HEK293 (cell line): ENCODE results near the gene NECAB2.

Experiments used
- CTCF ChIA-PET: fragments of 350-600 bp; formaldehyde crosslinking; extraction: SDS; loops from one replicate; lab custom pipeline; 2021; ENCODE audit warnings: antibody characterized with exemption; lab: Yijun Ruan, JAX
- POLR2A ChIA-PET: fragments of 300-600 bp; formaldehyde crosslinking; extraction: SDS; loops from one replicate; lab custom pipeline; 2020; ENCODE audit warnings: antibody characterized with exemption, inconsistent platforms; lab: Yijun Ruan, JAX
- H3K27ac ChIP-seq: fragments of 200-500 bp; sonication (Bioruptor generic); 2 replicates; pipeline ENCODE4 v1.5.1; 2014; ENCODE audit warnings: low read depth, low read length, control low read depth, inconsistent platforms; ENCODE audit errors: extremely low read depth
- H3K36me3 ChIP-seq, 2 experiments: fragments of 200-500 bp in 1 of 2; sonication (Bioruptor generic) in 1 of 2; 1 replicate in 1 of 2; 2 replicates in 1 of 2; pipeline ENCODE4 v1.5.1; 2014 to 2017; ENCODE audit warnings: inconsistent platforms in 2 of 2, low read length in 2 of 2; ENCODE audit not compliant: control insufficient read depth in 2 of 2, insufficient read depth in 1 of 2
- H3K4me1 ChIP-seq: fragments of 200-500 bp; sonication (Bioruptor generic); 2 replicates; pipeline ENCODE4 v1.5.1; 2014; ENCODE audit warnings: mild to moderate bottlenecking, low read length, inconsistent platforms; ENCODE audit not compliant: control insufficient read depth, insufficient read depth
- H3K4me3 ChIP-seq: 2 replicates; pipeline ENCODE4 v1.5.1; 2011; ENCODE audit warnings: low read depth, mild to moderate bottlenecking, control low read depth, low read length, moderate library complexity
- H3K9me3 ChIP-seq: fragments of 200-500 bp; sonication (Bioruptor generic); 2 replicates; pipeline ENCODE4 v1.5.1; 2014; ENCODE audit warnings: low read depth, low read length, inconsistent platforms; ENCODE audit not compliant: control insufficient read depth, insufficient read depth
- EGR2 ChIP-seq: fragments of 450-650 bp; formaldehyde crosslinking; IDR thresholded peaks from 2 replicates; pipeline ENCODE4 v1.5.1; 2016; ENCODE audit warnings: low read depth, missing biosample characterization, missing genetic modification characterization
- KLF16 ChIP-seq: fragments of 450-650 bp; formaldehyde crosslinking; IDR thresholded peaks from 2 replicates; pipeline ENCODE4 v1.5.1; 2017; ENCODE audit warnings: missing biosample characterization, missing genetic modification characterization
- PRDM2 ChIP-seq: fragments of 450-650 bp; formaldehyde crosslinking; IDR thresholded peaks from 2 replicates; pipeline ENCODE4 v1.5.1; 2016; ENCODE audit warnings: missing biosample characterization, missing genetic modification characterization, borderline replicate concordance
- SCRT1 ChIP-seq: fragments of 450-650 bp; formaldehyde crosslinking; IDR thresholded peaks from 2 replicates; pipeline ENCODE4 v1.5.1; 2016; ENCODE audit warnings: missing biosample characterization, missing genetic modification characterization, borderline replicate concordance
- TSHZ1 ChIP-seq: fragments of 450-650 bp; formaldehyde crosslinking; IDR thresholded peaks from 2 replicates; pipeline ENCODE4 v1.5.1; 2016; ENCODE audit warnings: missing biosample characterization, missing genetic modification characterization, borderline replicate concordance
- ZFHX2 ChIP-seq: fragments of 450-650 bp; formaldehyde crosslinking; conservative IDR thresholded peaks from 2 replicates; pipeline ENCODE4 v1.5.1; 2016; ENCODE audit warnings: missing biosample characterization, missing genetic modification characterization
- ZNF174 ChIP-seq: fragments of 450-650 bp; formaldehyde crosslinking; IDR thresholded peaks from 2 replicates; pipeline ENCODE4 v1.5.0; 2017; ENCODE audit warnings: missing biosample characterization, mild to moderate bottlenecking, missing genetic modification characterization
- ZNF335 ChIP-seq: fragments of 450-650 bp; formaldehyde crosslinking; conservative IDR thresholded peaks from 2 replicates; pipeline ENCODE4 v1.5.1; 2016; ENCODE audit warnings: missing biosample characterization, missing genetic modification characterization
- ZNF341 ChIP-seq: fragments of 450-650 bp; formaldehyde crosslinking; IDR thresholded peaks from 2 replicates; pipeline ENCODE4; 2016; ENCODE audit warnings: low read depth, missing biosample characterization, missing genetic modification characterization
- ZNF596 ChIP-seq: fragments of 450-650 bp; IDR thresholded peaks from 2 replicates; pipeline ENCODE4 v1.5.0; 2018; ENCODE audit warnings: missing biosample characterization, mild to moderate bottlenecking, missing genetic modification characterization, moderate library complexity
- ZNF626 ChIP-seq: fragments of 450-650 bp; sonication (Bioruptor Pico); formaldehyde crosslinking; IDR thresholded peaks from 2 replicates; pipeline ENCODE4 v1.5.1; 2018; ENCODE audit warnings: missing biosample characterization, missing genetic modification characterization, inconsistent platforms
- ZNF704 ChIP-seq: fragments of 450-650 bp; formaldehyde crosslinking; IDR thresholded peaks from 2 replicates; pipeline ENCODE4 v1.5.1; 2016; ENCODE audit warnings: missing biosample characterization, missing genetic modification characterization
- ZNF843 ChIP-seq: fragments of 450-650 bp; formaldehyde crosslinking; IDR thresholded peaks from 2 replicates; pipeline ENCODE4 v1.5.1; 2016; ENCODE audit warnings: missing biosample characterization, missing genetic modification characterization
- ZXDB ChIP-seq: fragments of 450-650 bp; formaldehyde crosslinking; IDR thresholded peaks from 2 replicates; pipeline ENCODE4 v1.5.1; 2016; ENCODE audit warnings: missing biosample characterization, missing genetic modification characterization

NECAB2 gene

GRCh38 chr16:84029297-84030047 lies 61.4 kb downstream of the NECAB2 start:
- Histone ChIP-seq H3K4me3 (no peak overlapping the region), H3K27ac (no peak overlapping the region), H3K36me3 (no peaks in the 10 kb centered on the region), H3K4me1 (no peaks in the 10 kb centered on the region), H3K9me3 (no peaks in the 10 kb centered on the region)
- ChIA-PET POLR2A (no interaction called here), CTCF (interaction anchor here (0.7 kb wide), 1 partner anchor 1175 kb away, joined by 3 read pairs; no protein-coding TSS in a partner anchor)
- TF ChIP-seq ZNF626 (tag by site-specific recombination): no peak
- no peak for TF ChIP-seq ZNF596 (tag by site-specific recombination)
- 0 out of 2 replicates have a peak, but pooled peaks have one; percentile 9 for TF ChIP-seq ZFHX2 (tag by site-specific recombination)
- TF ChIP-seq EGR2 (tag by site-specific recombination): peak; percentile 24; the same call in 1 of the 2 replicates

GRCh38 chr16:84031556-84031955 lies 63.5 kb downstream of the NECAB2 start:
- TF ChIP-seq KLF16 (tag by site-specific recombination) (no peak), TSHZ1 (tag by site-specific recombination) (no peak), SCRT1 (tag by site-specific recombination) (no peak), ZNF174 (tag by site-specific recombination) (no peak), ZXDB (tag by site-specific recombination) (no peak), ZNF341 (tag by site-specific recombination) (no peak), ZNF335 (tag by site-specific recombination) (no peak), ZNF843 (tag by site-specific recombination) (no peak), PRDM2 (no peak), ZNF704 (tag by site-specific recombination) (no peak)
- Histone ChIP-seq H3K4me1 (no peaks in the 10 kb centered on the region), H3K27ac (no peak overlapping the region), H3K9me3 (no peaks in the 10 kb centered on the region), H3K36me3 (no peaks in the 10 kb centered on the region), H3K4me3 (no peak overlapping the region)
- POLR2A ChIA-PET: no interaction called here
- CTCF ChIA-PET: interaction anchor here (0.6 to 1.6 kb wide), 2 partner anchors 31 to 59 kb away, joined by 4 to 5 read pairs; no protein-coding TSS in a partner anchor
